Activated CD8-positive, alpha-beta T cell treated with anti-CD3 and anti-CD28 coated beads, Interleukin-2, amount 10 ng/mL, durations not matched to agents 7 days and 5 days (primary cell): ENCODE measurements around the gene MTFMT. TPM values are rescaled to one million over a fixed set of nuclear protein-coding genes. Genes with fewer than 3 reads are reported as not detected.
A peak's percentile ranks its signal among the peaks of the same experiment; 100 is the strongest.
"Not testable (repeated sequence)": the region's sequence is repeated elsewhere in the genome, so short reads cannot be mapped to it uniquely, and the experiment has no call there.

ENCODE experiments used
- ATAC-seq: fragments of 150-1000 bp; cut with Tn5 transposase; one replicate; pipeline ENCODE4 v1.10.0; 2021; ENCODE audit warnings: moderate library complexity
- CTCF ChIA-PET: fragments of 350-600 bp; sonication (Branson Sonifier 250); formaldehyde crosslinking; loops from one replicate; lab custom pipeline; 2021; ENCODE audit warnings: antibody characterized with exemption; lab: Charles Lee
- POLR2A ChIA-PET: fragments of 350-600 bp; sonication (Branson Sonifier 250); formaldehyde crosslinking; loops from one replicate; lab custom pipeline; 2021; ENCODE audit warnings: antibody characterized with exemption; lab: Charles Lee
- DNase-seq: peaks from one replicate; pipeline ENCODE4 v3.0.0-alpha.2; 2020
- H3K27ac Mint-ChIP-seq: one replicate; pipeline ENCODE4 v1.8.0; 2021; ENCODE audit warnings: mild to moderate bottlenecking, mixed read lengths
- H3K27me3 Mint-ChIP-seq: one replicate; pipeline ENCODE4 v1.8.0; 2021; ENCODE audit warnings: low read depth, mixed read lengths
- H3K36me3 Mint-ChIP-seq: one replicate; pipeline ENCODE4 v1.8.0; 2021; ENCODE audit warnings: low read depth, mixed read lengths
- H3K4me1 Mint-ChIP-seq: one replicate; pipeline ENCODE4 v1.8.0; 2021; ENCODE audit warnings: low read depth, mixed read lengths
- H3K4me3 Mint-ChIP-seq: one replicate; pipeline ENCODE4 v1.8.0; 2021; ENCODE audit warnings: mild to moderate bottlenecking, mixed read lengths
- H3K9me3 Mint-ChIP-seq: one replicate; pipeline ENCODE4 v1.8.0; 2022; ENCODE audit warnings: mixed read lengths; ENCODE audit not compliant: insufficient read depth
- total RNA-seq, 2 experiments: library from RNA; stranded (reverse); gene quantifications; one replicate each; pipeline ENCODE4 v1.2.3, GENCODE V29; 2021

The MTFMT gene
- total RNA-seq = 10 to 100 TPM; 16.2 to 19.3 TPM

GRCh38 chr15:65028921-65029735 is at the start of gene MTFMT:
Gene MTFMT, minus strand, starts transcription at chr15:65029639. Its CDS starts 26 bp downstream, at chr15:65029613.
- ATAC-seq (peak; percentile 95), DNase-seq (peak; percentile 95)
- H3K9me3 Mint-ChIP-seq = no peaks in the 10 kb centered on the region
- H3K4me1 Mint-ChIP-seq = peaks cover 24% of the 10 kb centered on the region
- peak within 1 kb of the TSS; percentile 85 for H3K4me3 Mint-ChIP-seq
- peak within 1 kb of the TSS; percentile 82 for H3K27ac Mint-ChIP-seq
- POLR2A ChIA-PET = interaction anchor here (1.4 kb wide), 1 partner anchor 15 kb away, joined by 3 read pairs; no protein-coding TSS in a partner anchor
- CTCF ChIA-PET = interaction anchor here (1.0 kb wide), 1 partner anchor 268 kb away, joined by 3 read pairs; no protein-coding TSS in a partner anchor
- H3K36me3 Mint-ChIP-seq = peaks cover 18% of the 10 kb centered on the region
- peaks cover 20% of the 10 kb centered on the region for H3K27me3 Mint-ChIP-seq

GRCh38 chr15:65077981-65078352 is 48.5 kb upstream of the MTFMT start:
- ATAC-seq (peak; percentile 84), DNase-seq (peak; percentile 61)
- ChIA-PET POLR2A (no interaction called here), CTCF (interaction anchor here (0.7 to 3.7 kb wide), 9 partner anchors 9 to 1184 kb away, joined by 3 to 23 read pairs (median 4); partner anchors contain the start of gene RASL12)
- Mint-ChIP-seq H3K27me3 (peaks cover 40% of the 10 kb centered on the region), H3K4me3 (no peak overlapping the region), H3K36me3 (no peaks in the 10 kb centered on the region), H3K27ac (no peak overlapping the region), H3K9me3 (no peaks in the 10 kb centered on the region), H3K4me1 (peaks cover 21% of the 10 kb centered on the region)

- Mint-ChIP-seq H3K4me3 (no peak overlapping the region), H3K9me3 (no peaks in the 10 kb centered on the region), H3K36me3 (no peaks in the 10 kb centered on the region), H3K27me3 (peaks cover 34% of the 10 kb centered on the region), H3K27ac (no peak overlapping the region), H3K4me1 (peaks cover 16% of the 10 kb centered on the region)
- no peak for ATAC-seq
- DNase-seq = no peak
- CTCF ChIA-PET = interaction anchor here (1.0 to 3.7 kb wide), 6 partner anchors 9 to 349 kb away, joined by 3 to 23 read pairs (median 6); partner anchors contain the start of gene RASL12
- POLR2A ChIA-PET = no interaction called here
Observed at GRCh38 chr15:65077291-65077980, 48.0 kb upstream of the MTFMT start.

- no peak for DNase-seq
- Mint-ChIP-seq H3K9me3 (no peaks in the 10 kb centered on the region), H3K4me3 (no peak within 1 kb of the TSS), H3K27me3 (peaks cover 32% of the 10 kb centered on the region), H3K4me1 (peaks cover 12% of the 10 kb centered on the region), H3K36me3 (no peaks in the 10 kb centered on the region), H3K27ac (no peak within 1 kb of the TSS)
- ChIA-PET POLR2A (no interaction called here), CTCF (interaction anchor here (0.8 to 3.1 kb wide), 3 partner anchors 9 to 22 kb away, joined by 3 to 18 read pairs (median 3); no protein-coding TSS in a partner anchor)
- ATAC-seq = no peak
Observed at GRCh38 chr15:65076486-65077290, 47.2 kb upstream of the MTFMT start, which contains the start of gene KBTBD13. Gene KBTBD13, plus strand, starts transcription at chr15:65076746. Its CDS starts 70 bp downstream, at chr15:65076816.

- H3K4me3 Mint-ChIP-seq, DNase-seq, H3K36me3 Mint-ChIP-seq, ATAC-seq, H3K9me3 Mint-ChIP-seq, H3K27ac Mint-ChIP-seq, POLR2A ChIA-PET: not testable (repeated sequence)
- H3K27me3 Mint-ChIP-seq = peaks cover 27% of the 10 kb centered on the region
- peaks cover 12% of the 10 kb centered on the region for H3K4me1 Mint-ChIP-seq
- CTCF ChIA-PET = interaction anchor here (0.8 to 3.1 kb wide), 4 partner anchors 10 to 42 kb away, joined by 3 to 18 read pairs (median 4); no protein-coding TSS in a partner anchor
Observed at GRCh38 chr15:65075607-65076395, 46.4 kb upstream of the MTFMT start.

- POLR2A ChIA-PET, H3K9me3 Mint-ChIP-seq, ATAC-seq, H3K4me3 Mint-ChIP-seq, DNase-seq, H3K27ac Mint-ChIP-seq, H3K36me3 Mint-ChIP-seq: not testable (repeated sequence)
- peaks cover 12% of the 10 kb centered on the region for H3K4me1 Mint-ChIP-seq
- CTCF ChIA-PET = interaction anchor here (0.6 to 1.4 kb wide), 4 partner anchors 13 to 41 kb away, joined by 3 to 5 read pairs (median 3); no protein-coding TSS in a partner anchor
- H3K27me3 Mint-ChIP-seq = peaks cover 25% of the 10 kb centered on the region
Observed at GRCh38 chr15:65074946-65075345, 45.5 kb upstream of the MTFMT start.

GRCh38 chr15:65072617-65073016 is 43.2 kb upstream of the MTFMT start:
- POLR2A ChIA-PET = no interaction called here

GRCh38 chr15:65072027-65072426 is 42.6 kb upstream of the MTFMT start:
- ATAC-seq (no peak), DNase-seq (no peak)
- CTCF ChIA-PET = interaction anchor here (1.4 to 1.7 kb wide), 2 partner anchors 15 to 17 kb away, joined by 3 to 4 read pairs; no protein-coding TSS in a partner anchor
- Mint-ChIP-seq H3K27me3 (peaks cover 24% of the 10 kb centered on the region), H3K36me3 (no peaks in the 10 kb centered on the region), H3K4me3 (no peak overlapping the region), H3K4me1 (peaks cover 5% of the 10 kb centered on the region), H3K9me3 (no peaks in the 10 kb centered on the region), H3K27ac (no peak overlapping the region)
- POLR2A ChIA-PET = no interaction called here

More at GRCh38 chr15:65072617-65073016, 43.2 kb upstream of the MTFMT start:
- Mint-ChIP-seq H3K9me3 (no peaks in the 10 kb centered on the region), H3K4me1 (peaks cover 6% of the 10 kb centered on the region), H3K27ac (no peak overlapping the region), H3K27me3 (peaks cover 21% of the 10 kb centered on the region), H3K36me3 (no peaks in the 10 kb centered on the region), H3K4me3 (no peak overlapping the region)
- ATAC-seq (no peak), DNase-seq (no peak)
- CTCF ChIA-PET = interaction anchor here (1.4 kb wide), 1 partner anchor 16 kb away, joined by 4 read pairs; no protein-coding TSS in a partner anchor

- DNase-seq (no peak), ATAC-seq (no peak)
- H3K36me3 Mint-ChIP-seq = no peaks in the 10 kb centered on the region
- H3K9me3 Mint-ChIP-seq = no peaks in the 10 kb centered on the region
- H3K27me3 Mint-ChIP-seq = peaks cover 29% of the 10 kb centered on the region
- POLR2A ChIA-PET = no interaction called here
- H3K27ac Mint-ChIP-seq = no peak overlapping the region
- CTCF ChIA-PET = interaction anchor here (1.7 kb wide), 1 partner anchor 18 kb away, joined by 3 read pairs; no protein-coding TSS in a partner anchor
- no peak overlapping the region for H3K4me3 Mint-ChIP-seq
- peaks cover 5% of the 10 kb centered on the region for H3K4me1 Mint-ChIP-seq
Observed at GRCh38 chr15:65071381-65071811, 42.0 kb upstream of the MTFMT start.

GRCh38 chr15:65069779-65070546 is 40.5 kb upstream of the MTFMT start:
- Mint-ChIP-seq H3K27ac (no peak overlapping the region), H3K4me3 (no peak overlapping the region), H3K4me1 (peaks cover 2% of the 10 kb centered on the region), H3K9me3 (no peaks in the 10 kb centered on the region), H3K36me3 (no peaks in the 10 kb centered on the region), H3K27me3 (peaks cover 39% of the 10 kb centered on the region)
- no peak for ATAC-seq
- no peak for DNase-seq
- ChIA-PET POLR2A (no interaction called here), CTCF (interaction anchor here (1.2 to 2.4 kb wide), 5 partner anchors 13 to 36 kb away, joined by 3 to 8 read pairs (median 5); no protein-coding TSS in a partner anchor)
